HepG2 (cell line): ENCODE measurements around the gene CDK2. TPM values are rescaled to one million over a fixed set of nuclear protein-coding genes. Genes with fewer than 3 reads are reported as not detected.
A peak's percentile ranks its signal among the peaks of the same experiment; 100 is the strongest.

Experiments
- ATAC-seq: fragments of 200-7000 bp; cut with Tn5 transposase; 3 replicates; pipeline ENCODE4 v1.9.1; 2020; ENCODE audit warnings: mild to moderate bottlenecking, moderate library complexity
- BruUV-seq: library from RNA; stranded (reverse); fragments of 400-500 nt; replicated peaks from 2 replicates; lab custom pipeline; 2021; lab: Mats Ljungman, UMichigan
- CTCF ChIA-PET: fragments of 300-600 bp; formaldehyde crosslinking; extraction: SDS; loops from one replicate; lab custom pipeline; 2021; ENCODE audit warnings: low total read pairs, inconsistent platforms, low intra/inter-chr PET ratio; lab: Yijun Ruan, JAX
- POLR2A ChIA-PET: fragments of 350-600 bp; sonication (Branson Sonifier 250); formaldehyde crosslinking; loops from one replicate; lab custom pipeline; 2020; ENCODE audit warnings: antibody characterized with exemption, inconsistent platforms; lab: Yijun Ruan, JAX
- DNase-seq: peaks from one replicate; pipeline ENCODE4 v3.0.0-alpha.2; 2015; ENCODE audit warnings: low spot score
- FAIRE-seq: peaks from 3 replicates; lab custom pipeline; 2011; peaks lifted over from hg19 to GRCh38; lab: Jason Lieb, UNC
- H2AFZ ChIP-seq: one replicate; pipeline ENCODE4 v1.6.1; 2011; ENCODE audit warnings: low read length, inconsistent platforms
- H3K27ac ChIP-seq: fragments of 300-600 bp; 3 replicates; pipeline ENCODE4 v1.8.0; 2011; ENCODE audit warnings: mixed run types, mild to moderate bottlenecking, mixed read lengths, low read length, inconsistent platforms; ENCODE audit not compliant: insufficient read depth; ENCODE audit errors: extremely low read length
- H3K27me3 ChIP-seq, 2 experiments: fragments of 200-600 bp in 1 of 2; 2 replicates in 1 of 2; 3 replicates in 1 of 2; pipeline versions ENCODE4 v1.6.0 to v1.8.0; 2011; ENCODE audit warnings: low read length in 2 of 2, mild to moderate bottlenecking in 2 of 2, moderate library complexity in 2 of 2, inconsistent platforms in 1 of 2; ENCODE audit not compliant: insufficient read depth in 2 of 2, control insufficient read depth in 1 of 2
- H3K36me3 ChIP-seq, 2 experiments: fragments of 200-600 bp in 1 of 2; replicated peaks in 1 of 2; 2 replicates in 1 of 2; 3 replicates in 1 of 2; pipeline versions ENCODE4 v1.5.1 to v1.8.0; 2011; ENCODE audit warnings: low read length in 2 of 2, inconsistent platforms in 1 of 2; ENCODE audit not compliant: insufficient read depth in 2 of 2, control insufficient read depth in 1 of 2
- H3K4me1 ChIP-seq: 2 replicates; pipeline ENCODE4 v1.5.1; 2012; ENCODE audit warnings: low read length, inconsistent platforms; ENCODE audit not compliant: insufficient read depth
- H3K4me2 ChIP-seq: 2 replicates; pipeline ENCODE4 v1.6.0; 2011; ENCODE audit warnings: low read depth, low read length, inconsistent platforms
- H3K4me3 ChIP-seq, 3 experiments: fragments of 200-600 bp in 1 of 3; sonication (generic), shearing (Covaris generic) in 1 of 3; replicated peaks in 1 of 3; 2 replicates each; pipeline ENCODE4 v1.5.1; 2011 to 2016; ENCODE audit warnings: low read length in 3 of 3, inconsistent platforms in 2 of 3, low read depth in 2 of 3, mild to moderate bottlenecking in 2 of 3, control low read depth in 1 of 3, mixed read lengths in 1 of 3; ENCODE audit not compliant: insufficient read depth in 1 of 3
- H3K79me2 ChIP-seq: one replicate; pipeline ENCODE4 v1.6.1; 2011; ENCODE audit warnings: low read length, inconsistent platforms; ENCODE audit not compliant: insufficient read depth
- H3K9ac ChIP-seq: 2 replicates; pipeline ENCODE4 v1.6.0; 2011; ENCODE audit warnings: mild to moderate bottlenecking, low read depth, low read length, inconsistent platforms; ENCODE audit not compliant: insufficient read depth
- H3K9me3 ChIP-seq: 2 replicates; pipeline ENCODE4 v1.5.1; 2012; ENCODE audit warnings: mild to moderate bottlenecking, low read length
- H4K20me1 ChIP-seq: 2 replicates; pipeline ENCODE4 v1.6.0; 2011; ENCODE audit warnings: inconsistent platforms, mild to moderate bottlenecking, low read length, moderate library complexity; ENCODE audit not compliant: insufficient read depth
- JUN ChIP-seq: sonication (generic); formaldehyde crosslinking; IDR thresholded peaks from 2 replicates; pipeline ENCODE4 v1.4.0; 2020; ENCODE audit warnings: mild to moderate bottlenecking, missing genetic modification reagents
- KLF11 ChIP-seq: IDR thresholded peaks from 2 replicates; pipeline ENCODE4 v1.6.1; 2016; ENCODE audit warnings: missing compliant biosample characterization
- KMT2B ChIP-seq: IDR thresholded peaks from 2 replicates; pipeline ENCODE4 v1.6.1; 2016; ENCODE audit warnings: missing genetic modification reagents, missing compliant biosample characterization
- ZMAT3 ChIP-seq: sonication (generic); formaldehyde crosslinking; conservative IDR thresholded peaks from 2 replicates; pipeline ENCODE4 v1.7.0; 2021; ENCODE audit warnings: missing genetic modification reagents
- ZNF256 ChIP-seq: sonication (generic); formaldehyde crosslinking; conservative IDR thresholded peaks from 2 replicates; pipeline ENCODE4 v1.4.0; 2020; ENCODE audit warnings: missing genetic modification reagents
- ZNF30 ChIP-seq: sonication (generic); formaldehyde crosslinking; IDR thresholded peaks from 2 replicates; pipeline ENCODE4 v1.5.0; 2020; ENCODE audit warnings: mild to moderate bottlenecking, missing genetic modification reagents
- ZNF670 ChIP-seq: sonication (generic); formaldehyde crosslinking; IDR thresholded peaks from 2 replicates; pipeline ENCODE4 v1.8.0; 2022; ENCODE audit warnings: mild to moderate bottlenecking, missing genetic modification reagents, borderline replicate concordance
- WGBS: methylation state at CpG from one replicate; pipeline ENCODE4 v1.1.6; 2017; ENCODE audit warnings: low lambda C conversion rate; 5-methylcytosine and 5-hydroxymethylcytosine counted together
- in situ Hi-C: cut with HindIII; loops from 2 replicates; pipeline ENCODE4 v1.10.0; 2017; ENCODE audit warnings: low pct_unique_long_range_greater_than_20kb; ENCODE audit not compliant: extremely low pct_ligation_motif_present
- intact Hi-C: fragments of 100-400 bp; cut with micrococcal nuclease; formaldehyde crosslinking; loops from one replicate; pipeline ENCODE4 v1.10.0; 2022; ENCODE audit not compliant: unreplicated experiment
- polyA plus RNA-seq, 8 experiments: library from polyadenylated mRNA; depleted of rRNA in 3 of 8; stranded (reverse) in 7 of 8; unstranded in 1 of 8; fragments of >200 nt; fragmentation: Illumina TruSeq in 4 of 8; extraction: Trizol in 4 of 8; gene quantifications; 2 replicates each; pipeline versions ENCODE4 v1.2.1 to v1.2.3, GENCODE V29; 2011 to 2016; ENCODE audit warnings: low read depth in 4 of 8, missing spikeins in 1 of 8, mixed read lengths in 1 of 8; ENCODE audit not compliant: insufficient read depth in 1 of 8
- total RNA-seq, 5 experiments: library from RNA; depleted of rRNA; stranded (reverse); fragments of >200 nt; fragmentation: Illumina TruSeq; extraction: Trizol; gene quantifications; 2 replicates each; pipeline ENCODE4 v1.2.3, GENCODE V29; 2016; ENCODE audit warnings: low read depth in 1 of 5
- TF ChIP-seq, protein P1 (sequence below): sonication (generic); formaldehyde crosslinking; IDR thresholded peaks from 2 replicates; pipeline ENCODE4 v1.5.1; 2020; ENCODE audit warnings: mild to moderate bottlenecking, missing genetic modification reagents, moderate library complexity

The CDK2 gene
- total and polyA plus RNA-seq, 2 of the 13 experiments (the other 11 are each of a cell fraction or from before 2014, with no cell fraction given): 47.5 to 52.6 TPM

DNA sequence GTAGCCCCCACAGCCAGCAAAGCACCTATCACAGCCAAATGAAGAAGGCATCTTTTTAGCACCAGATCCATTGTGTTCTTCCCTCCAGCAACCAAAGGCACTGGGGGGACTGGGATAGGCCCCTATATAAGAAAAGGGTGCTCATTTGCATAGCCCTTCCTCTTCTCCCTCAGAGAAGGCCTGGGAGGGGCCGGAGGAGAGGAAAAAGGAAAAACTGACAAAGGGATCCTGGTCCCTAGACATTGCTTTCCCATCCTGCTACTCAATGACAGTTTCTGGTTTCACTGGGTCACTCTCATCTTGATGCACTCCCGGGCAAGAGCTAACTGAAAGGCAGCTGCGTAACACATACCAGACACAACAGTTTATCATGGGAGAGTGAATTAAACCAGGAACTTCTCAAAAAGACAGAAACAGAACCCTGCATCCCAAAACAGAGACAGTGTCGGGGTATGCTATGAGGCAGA is 656 bp upstream of the CDK2 start, which contains the start of gene PMEL:
Gene PMEL (minus strand): TSS at position 102 of the 467 bp plus-strand sequence. CDS start 31 bp downstream, at position 71.
- intact Hi-C loops (no loop called here), in situ Hi-C loops (no loop called here)
- WGBS: 7% methylated on average over 4 of the region's 4 CpGs
- H3K4me1 ChIP-seq: peaks cover 25% of the 10 kb centered on the region
- H4K20me1 ChIP-seq: no peaks in the 10 kb centered on the region
- no peaks in the 10 kb centered on the region for H3K9me3 ChIP-seq
- H3K27ac ChIP-seq: peak within 1 kb of the TSS; percentile 69
- CTCF ChIA-PET: interaction anchor here (0.8 kb wide), 1 partner anchor 31 kb away, joined by 3 read pairs; the partner anchor contains the start of gene SUOX
- H3K9ac ChIP-seq: peak within 1 kb of the TSS; percentile 77
- H3K79me2 ChIP-seq: peaks cover 15% of the 10 kb centered on the region
- POLR2A ChIA-PET: no interaction called here
- peaks cover 0 to 17% of the 10 kb centered on the region in 2 experiments; a peak in 4 of 5 replicates for H3K36me3 ChIP-seq
- TF ChIP-seq ZMAT3 (CRISPR knock-in tag) (no peak), KLF11 (CRISPR knock-in tag) (0 out of 2 replicates have a peak, but pooled peaks have one; percentile 55), JUN (no peak), ZNF670 (CRISPR knock-in tag) (no peak), ZNF30 (CRISPR knock-in tag) (no peak), ZNF256 (CRISPR knock-in tag) (no peak), KMT2B (no peak)
- TF ChIP-seq, protein P1, sequence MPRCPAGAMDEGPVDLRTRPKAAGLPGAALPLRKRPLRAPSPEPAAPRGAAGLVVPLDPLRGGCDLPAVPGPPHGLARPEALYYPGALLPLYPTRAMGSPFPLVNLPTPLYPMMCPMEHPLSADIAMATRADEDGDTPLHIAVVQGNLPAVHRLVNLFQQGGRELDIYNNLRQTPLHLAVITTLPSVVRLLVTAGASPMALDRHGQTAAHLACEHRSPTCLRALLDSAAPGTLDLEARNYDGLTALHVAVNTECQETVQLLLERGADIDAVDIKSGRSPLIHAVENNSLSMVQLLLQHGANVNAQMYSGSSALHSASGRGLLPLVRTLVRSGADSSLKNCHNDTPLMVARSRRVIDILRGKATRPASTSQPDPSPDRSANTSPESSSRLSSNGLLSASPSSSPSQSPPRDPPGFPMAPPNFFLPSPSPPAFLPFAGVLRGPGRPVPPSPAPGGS (CRISPR knock-in tag): no peak
- H2AFZ ChIP-seq: peak within 1 kb of the TSS; percentile 79
- H3K4me2 ChIP-seq: peak within 1 kb of the TSS; percentile 91
- peak within 1 kb of the TSS; percentile 87 to 93 (median 90) for H3K4me3 ChIP-seq
- DNase-seq (no peak), FAIRE-seq (peak; percentile 51), ATAC-seq (peak; percentile 62)
- no peaks in the 10 kb centered on the region for H3K27me3 ChIP-seq
- TSS peak; percentile 90 for BruUV-seq
